Skeletal muscle satellite cell (primary cell): ENCODE data around the gene RGS6.

Experiments
- H3K27me3 ChIP-seq: 2 replicates; pipeline ENCODE4 v1.7.0; 2013; ENCODE audit warnings: low read length; ENCODE audit not compliant: control insufficient read depth, insufficient read depth
- H3K36me3 ChIP-seq: 2 replicates; pipeline ENCODE4 v1.7.0; 2013; ENCODE audit warnings: mild to moderate bottlenecking, control low read depth, low read length; ENCODE audit not compliant: insufficient read depth
- H3K4me1 ChIP-seq: 2 replicates; pipeline ENCODE4 v1.7.0; 2013; ENCODE audit warnings: low read length; ENCODE audit not compliant: control insufficient read depth, insufficient read depth
- H3K4me2 ChIP-seq: 2 replicates; pipeline ENCODE4 v1.7.0; 2013; ENCODE audit warnings: mild to moderate bottlenecking, low read length
- H3K4me3 ChIP-seq: 2 replicates; pipeline ENCODE4 v1.7.0; 2013; ENCODE audit warnings: low read length
- H3K9ac ChIP-seq: 2 replicates; pipeline ENCODE4 v1.7.0; 2013; ENCODE audit warnings: mild to moderate bottlenecking, low read depth, low read length, moderate library complexity
- H3K9me3 ChIP-seq: replicated peaks from 2 replicates; pipeline ENCODE4 v1.7.0; 2013; ENCODE audit warnings: mild to moderate bottlenecking, control low read depth, low read length

RGS6 gene

DNA sequence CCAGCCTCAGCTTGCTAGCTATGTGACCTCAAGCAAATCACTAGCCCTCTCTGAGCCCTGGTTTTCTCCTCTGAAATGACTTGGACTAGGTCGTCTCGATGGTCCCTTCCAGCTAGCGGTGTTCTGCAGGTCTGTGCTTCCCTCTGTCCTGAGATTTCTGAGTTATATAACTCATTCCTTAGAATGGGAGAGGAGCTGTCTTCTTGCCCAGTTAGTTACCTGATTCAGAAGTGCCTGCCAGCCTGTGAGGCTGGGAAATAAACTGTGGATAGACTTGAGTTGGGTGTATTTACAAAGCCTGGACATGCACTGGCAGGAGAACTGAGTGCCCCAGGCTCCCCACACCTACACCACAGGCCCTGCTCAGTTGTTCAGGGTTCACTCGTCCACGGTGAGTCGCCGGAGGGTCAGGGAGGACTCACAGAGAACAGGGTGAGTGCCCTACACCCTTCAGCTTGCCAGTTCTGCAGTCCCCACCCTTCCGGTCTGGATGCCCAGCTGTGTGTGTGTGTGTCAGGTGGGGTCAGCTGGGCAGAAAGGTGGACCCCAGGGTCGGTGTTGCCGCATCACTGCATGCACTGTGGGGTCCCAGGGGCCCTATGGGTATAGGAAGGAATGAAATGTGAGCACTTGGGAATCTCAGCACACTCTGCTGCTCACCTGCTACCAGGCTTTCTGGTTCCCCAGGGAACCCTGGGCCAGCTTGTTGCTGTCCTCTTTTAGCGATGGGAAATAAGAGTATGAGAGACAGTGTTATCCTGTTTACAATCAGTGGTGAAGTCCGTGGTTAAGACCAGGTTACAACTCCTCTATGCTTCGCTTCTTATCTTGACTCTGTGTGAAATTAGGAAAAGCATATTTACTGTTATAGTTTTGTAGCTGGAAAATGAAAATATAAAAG lies 613.4 kb downstream of the RGS6 start:
- no peaks in the 10 kb centered on the region for H3K27me3 ChIP-seq
- no peak overlapping the region for H3K4me3 ChIP-seq
- peaks cover 40% of the 10 kb centered on the region for H3K4me1 ChIP-seq
- H3K4me2 ChIP-seq = no peak overlapping the region
- no peak overlapping the region for H3K9ac ChIP-seq
- no peaks in the 10 kb centered on the region for H3K9me3 ChIP-seq
- H3K36me3 ChIP-seq = no peaks in the 10 kb centered on the region

DNA sequence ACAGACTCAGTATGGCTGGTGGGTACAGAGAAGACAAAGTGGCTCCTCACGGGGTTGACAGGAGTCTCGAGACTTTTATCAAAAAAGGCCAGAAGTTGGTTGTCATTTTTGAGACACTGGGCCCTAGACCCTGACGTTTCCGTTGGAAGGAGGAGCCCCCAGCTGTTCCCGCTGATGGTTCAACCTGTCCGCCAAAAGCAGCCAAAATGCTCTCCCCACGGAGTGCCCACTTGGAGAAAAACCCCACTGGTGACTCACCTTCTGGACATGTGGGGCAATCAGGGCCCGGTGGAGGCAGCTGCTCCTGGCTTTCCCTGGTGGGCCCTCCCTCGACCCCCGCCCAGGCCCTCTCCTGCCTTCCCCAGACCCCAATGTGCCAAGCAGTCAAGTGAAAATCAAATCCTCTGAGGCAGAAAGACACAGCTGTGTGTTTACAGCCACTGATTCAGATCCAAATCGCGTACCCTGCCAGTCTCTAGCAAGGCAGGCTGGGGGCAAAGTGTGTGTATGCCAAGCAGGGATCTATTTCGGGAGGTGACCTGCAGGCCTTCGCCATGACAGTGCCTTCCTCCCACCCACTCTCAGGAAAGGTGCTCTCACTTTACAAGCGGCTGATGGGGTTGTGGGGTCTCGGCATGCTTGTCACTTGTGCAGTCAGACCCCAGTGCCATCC lies 614.3 kb downstream of the RGS6 start:
- H3K36me3 ChIP-seq = no peaks in the 10 kb centered on the region
- H3K4me1 ChIP-seq = peaks cover 40% of the 10 kb centered on the region
- no peaks in the 10 kb centered on the region for H3K27me3 ChIP-seq
- no peak overlapping the region for H3K4me2 ChIP-seq
- no peaks in the 10 kb centered on the region for H3K9me3 ChIP-seq
- H3K4me3 ChIP-seq = no peak overlapping the region
- H3K9ac ChIP-seq = no peak overlapping the region

DNA sequence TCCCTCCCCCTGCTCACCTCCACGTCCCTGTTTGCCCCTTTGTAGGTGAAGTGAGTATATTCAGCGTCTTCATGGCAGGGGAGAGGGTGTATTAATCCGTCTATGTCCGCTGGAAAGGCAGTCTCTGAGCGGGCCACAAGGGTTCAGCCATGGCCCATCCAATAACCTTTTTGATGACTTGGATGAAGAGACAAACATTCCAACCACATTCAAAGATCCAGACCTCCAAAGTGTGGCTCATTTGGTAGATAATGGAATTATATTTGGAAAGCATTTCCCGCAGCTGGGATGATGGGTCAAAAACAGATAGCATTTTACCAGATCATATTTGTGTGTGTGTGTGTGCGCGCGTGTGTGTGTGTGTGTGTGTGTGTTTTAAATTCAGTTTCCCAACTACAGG lies 615.8 kb downstream of the RGS6 start:
- no peaks in the 10 kb centered on the region for H3K36me3 ChIP-seq
- no peak overlapping the region for H3K4me3 ChIP-seq
- no peak overlapping the region for H3K4me2 ChIP-seq
- H3K9ac ChIP-seq = no peak overlapping the region
- H3K4me1 ChIP-seq = peaks cover 42% of the 10 kb centered on the region
- peaks cover 5% of the 10 kb centered on the region for H3K27me3 ChIP-seq
- H3K9me3 ChIP-seq = no peaks in the 10 kb centered on the region

DNA sequence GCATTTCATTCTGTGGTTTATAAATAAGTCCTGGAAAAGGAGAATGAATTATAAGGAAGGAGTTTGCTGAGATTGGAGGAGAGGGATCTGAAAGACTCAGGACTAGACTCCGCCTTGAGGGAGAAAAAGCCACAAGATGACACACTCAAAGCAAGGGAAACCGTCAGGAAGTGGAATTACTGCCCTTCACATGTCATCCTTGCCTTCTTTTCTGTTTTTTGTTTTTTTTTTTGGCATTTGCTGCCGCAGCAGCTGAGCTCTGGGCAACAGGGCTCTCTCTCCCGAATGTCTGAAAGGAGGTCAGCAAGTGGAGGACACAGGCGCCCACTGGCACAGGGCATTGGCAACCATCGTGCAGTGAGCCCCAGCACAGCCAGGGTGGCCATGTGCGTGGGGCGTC lies 616.8 kb downstream of the RGS6 start:
- H3K4me3 ChIP-seq = peak overlapping the region; percentile 21

DNA sequence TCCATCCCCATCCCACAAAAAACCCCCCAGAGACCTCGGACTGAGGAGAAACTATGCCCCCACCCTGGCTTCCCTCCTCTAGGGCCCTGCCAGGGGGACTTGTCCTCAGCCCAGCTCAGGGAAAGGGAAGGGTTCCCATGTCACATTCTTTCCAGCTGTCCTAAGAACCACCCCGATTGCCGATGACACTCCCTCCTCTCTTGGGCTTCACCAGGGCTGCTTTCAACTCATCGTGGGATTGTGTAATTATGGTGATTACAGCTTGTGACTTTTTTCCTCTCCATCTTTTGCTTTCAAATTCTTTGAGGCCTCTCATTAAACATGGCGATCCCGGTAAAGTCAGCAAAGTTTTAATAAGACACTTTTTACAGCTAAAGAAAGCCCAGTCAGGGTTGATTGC lies 617.6 kb downstream of the RGS6 start:
- peaks cover 9% of the 10 kb centered on the region for H3K27me3 ChIP-seq
- H3K4me3 ChIP-seq = no peak overlapping the region
- H3K9me3 ChIP-seq = no peaks in the 10 kb centered on the region
- no peak overlapping the region for H3K4me2 ChIP-seq
- peaks cover 35% of the 10 kb centered on the region for H3K4me1 ChIP-seq
- no peaks in the 10 kb centered on the region for H3K36me3 ChIP-seq
- H3K9ac ChIP-seq = no peak overlapping the region

More for the DNA sequence above, 616.8 kb downstream of the RGS6 start:
- Histone ChIP-seq H3K9ac (no peak overlapping the region), H3K27me3 (peaks cover 9% of the 10 kb centered on the region), H3K4me1 (peaks cover 43% of the 10 kb centered on the region), H3K4me2 (peak overlapping the region; percentile 11), H3K9me3 (no peaks in the 10 kb centered on the region), H3K36me3 (no peaks in the 10 kb centered on the region)

DNA sequence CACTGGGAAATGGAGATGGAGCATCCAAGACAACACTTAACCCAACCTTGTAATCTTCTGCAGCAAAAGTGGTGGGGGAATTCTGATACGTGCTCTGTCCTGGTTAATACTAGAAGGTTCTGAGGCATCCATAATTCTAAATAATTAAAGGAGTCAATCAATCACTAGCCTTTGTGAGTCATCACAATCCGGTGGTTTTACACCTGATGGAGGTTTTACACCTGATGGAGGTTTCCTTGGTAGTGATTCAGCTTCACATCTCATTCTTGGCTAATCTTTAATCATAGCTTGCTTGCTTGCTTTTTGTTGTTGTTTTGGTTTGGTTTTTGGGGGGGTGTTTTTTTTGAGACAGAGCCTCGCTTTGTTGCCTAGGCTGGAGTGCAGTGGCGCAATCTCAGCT lies 618.3 kb downstream of the RGS6 start:
- Histone ChIP-seq H3K36me3 (no peaks in the 10 kb centered on the region), H3K27me3 (peaks cover 9% of the 10 kb centered on the region), H3K4me1 (peaks cover 28% of the 10 kb centered on the region), H3K9ac (no peak overlapping the region), H3K4me3 (no peak overlapping the region), H3K4me2 (no peak overlapping the region), H3K9me3 (no peaks in the 10 kb centered on the region)

DNA sequence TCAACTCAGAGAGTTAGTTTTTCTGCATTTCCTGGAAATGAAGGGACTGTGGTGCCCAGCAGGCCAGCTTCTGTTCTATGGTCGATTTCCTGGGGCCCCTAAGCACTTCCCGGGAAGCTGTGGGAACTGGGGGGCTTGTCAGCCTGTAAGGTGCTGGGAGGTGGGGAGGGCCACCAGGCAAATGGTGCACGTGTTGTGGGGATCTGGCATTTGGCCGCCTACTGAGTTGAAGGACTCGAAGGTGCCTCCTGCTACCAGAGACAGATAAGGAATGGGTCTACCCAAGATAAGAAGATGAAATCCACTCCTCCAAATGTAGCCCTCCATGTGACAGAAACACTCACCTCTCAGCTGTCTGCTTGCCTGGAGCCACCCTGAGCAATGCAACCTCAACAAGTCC lies 620.0 kb downstream of the RGS6 start:
- Histone ChIP-seq H3K36me3 (no peaks in the 10 kb centered on the region), H3K4me3 (no peak overlapping the region), H3K4me2 (no peak overlapping the region), H3K9ac (no peak overlapping the region), H3K9me3 (no peaks in the 10 kb centered on the region), H3K4me1 (peaks cover 14% of the 10 kb centered on the region), H3K27me3 (peaks cover 9% of the 10 kb centered on the region)

DNA sequence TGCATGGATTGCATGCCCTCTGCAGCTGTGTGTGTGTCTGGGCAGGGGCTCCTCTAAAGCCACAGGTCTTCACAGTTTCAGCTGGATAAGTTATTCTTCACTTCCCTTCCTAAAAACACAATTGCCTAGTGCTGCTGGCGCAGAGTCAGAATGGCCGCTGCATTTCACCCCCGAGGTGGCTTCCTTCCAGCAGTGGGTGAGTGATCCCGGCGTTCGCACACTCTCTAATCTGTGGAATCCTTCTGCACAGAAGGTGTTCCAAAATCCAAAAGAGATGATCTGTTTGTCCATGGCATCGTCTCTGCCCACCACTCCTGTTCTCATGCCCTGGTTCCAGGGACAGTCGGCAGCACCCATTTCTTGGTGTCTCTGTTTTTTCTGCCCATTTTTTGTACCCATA lies 620.9 kb downstream of the RGS6 start:
- H3K4me2 ChIP-seq = no peak overlapping the region
- no peak overlapping the region for H3K9ac ChIP-seq
- H3K36me3 ChIP-seq = no peaks in the 10 kb centered on the region
- H3K27me3 ChIP-seq = peaks cover 9% of the 10 kb centered on the region
- no peak overlapping the region for H3K4me3 ChIP-seq
- peaks cover 17% of the 10 kb centered on the region for H3K4me1 ChIP-seq
- no peaks in the 10 kb centered on the region for H3K9me3 ChIP-seq

DNA sequence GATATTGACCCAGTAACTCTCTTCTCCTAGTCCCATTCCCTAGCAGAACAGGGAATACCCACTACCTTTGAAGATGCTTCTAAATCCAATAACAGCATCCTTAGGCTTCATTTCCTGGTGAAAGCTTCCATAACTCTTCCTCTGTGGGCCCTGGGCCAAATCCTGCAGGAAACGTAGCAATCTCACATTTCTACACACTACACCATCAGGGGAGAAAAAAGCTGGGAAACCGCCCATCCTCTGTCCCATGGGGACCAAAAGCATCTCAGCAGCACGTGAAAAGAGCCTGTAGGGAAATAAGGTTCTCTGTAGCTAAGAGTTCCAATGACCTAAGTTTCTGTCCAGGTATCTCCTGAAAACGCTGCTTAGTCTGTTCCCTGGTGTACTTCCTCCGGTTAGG lies 621.4 kb downstream of the RGS6 start:
- Histone ChIP-seq H3K27me3 (peaks cover 9% of the 10 kb centered on the region), H3K9ac (no peak overlapping the region), H3K4me3 (no peak overlapping the region), H3K4me2 (no peak overlapping the region), H3K9me3 (no peaks in the 10 kb centered on the region), H3K4me1 (peaks cover 22% of the 10 kb centered on the region), H3K36me3 (no peaks in the 10 kb centered on the region)

DNA sequence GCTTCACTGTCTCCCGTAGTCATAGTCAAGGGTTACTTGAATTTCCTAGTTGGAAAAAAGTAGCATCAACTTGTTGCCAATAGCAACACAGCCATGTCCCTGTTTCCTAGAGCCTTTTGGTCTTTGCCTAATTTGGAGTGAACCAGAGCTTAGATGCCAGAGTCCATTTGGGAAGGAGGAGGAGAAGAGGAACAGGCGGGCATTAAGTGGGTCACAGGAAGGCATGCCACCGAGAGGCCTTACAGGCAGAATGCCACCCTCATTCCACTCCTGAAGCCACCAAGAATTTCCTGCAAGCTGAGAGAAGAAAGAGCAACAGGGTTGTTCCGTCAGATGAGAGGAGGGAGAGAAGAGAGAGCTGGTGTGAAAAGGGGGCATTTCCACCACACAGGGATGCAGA lies 622.2 kb downstream of the RGS6 start:
- Histone ChIP-seq H3K4me3 (no peak overlapping the region), H3K27me3 (peaks cover 9% of the 10 kb centered on the region), H3K9ac (no peak overlapping the region), H3K4me1 (peaks cover 22% of the 10 kb centered on the region), H3K36me3 (no peaks in the 10 kb centered on the region), H3K9me3 (no peaks in the 10 kb centered on the region), H3K4me2 (no peak overlapping the region)

DNA sequence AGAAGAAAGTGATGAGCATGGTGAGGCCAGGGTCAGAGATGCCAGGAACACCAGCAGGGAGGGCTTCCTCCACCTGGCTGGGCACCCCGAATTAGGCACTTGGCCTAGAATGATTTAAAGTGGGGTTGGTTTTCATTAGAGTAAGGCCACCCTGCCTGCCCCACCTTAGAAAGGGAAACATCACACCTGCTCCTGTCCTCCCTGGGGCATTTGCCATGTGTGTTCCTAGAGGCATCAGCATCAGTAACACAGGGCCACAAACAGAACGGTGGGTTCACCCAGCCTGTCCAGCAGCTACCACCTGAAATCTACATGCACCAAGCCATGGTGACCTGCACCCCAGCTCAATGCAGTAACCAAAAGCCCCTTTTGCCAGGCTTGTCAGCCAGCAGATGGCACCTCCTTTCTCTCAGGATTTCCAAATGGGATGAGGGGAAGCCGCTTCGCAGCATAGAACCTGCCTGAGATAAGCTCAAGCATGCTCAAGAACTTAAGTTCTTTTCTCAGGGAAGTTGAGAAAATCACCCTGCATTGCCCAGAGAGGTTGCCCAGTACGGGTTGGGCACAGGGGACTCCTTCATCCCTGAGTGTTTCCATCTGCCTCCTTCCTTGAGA lies 622.9 kb downstream of the RGS6 start:
- peaks cover 28% of the 10 kb centered on the region for H3K4me1 ChIP-seq
- H3K36me3 ChIP-seq = no peaks in the 10 kb centered on the region
- no peak overlapping the region for H3K4me3 ChIP-seq
- no peak overlapping the region for H3K4me2 ChIP-seq
- peaks cover 9% of the 10 kb centered on the region for H3K27me3 ChIP-seq
- H3K9ac ChIP-seq = no peak overlapping the region
- no peaks in the 10 kb centered on the region for H3K9me3 ChIP-seq
